ENCODE results near the gene LRRC38. TPM values are rescaled to one million over a fixed set of nuclear protein-coding genes. Genes with fewer than 3 reads are reported as not detected.

LRRC38 gene
- total and polyA plus RNA-seq, 2 of the 4 experiments (the other 2 are of a cell fraction): not detected

GRCh38 chr1:13536571-13536970 is 22.8 kb upstream of the LRRC38 start:
- no peak overlapping the region for H3K4me3 ChIP-seq (ENCODE audit: insufficient read depth, low read depth, low read length)
- no peaks in the 10 kb centered on the region for H3K79me1 ChIP-seq (ENCODE audit: low read depth in 1 of 2, low read length in 2 of 2)
- CTCF ChIA-PET: no interaction called here
- intact Hi-C loops (cut with micrococcal nuclease): no loop called here
- WGBS, 2 experiments (ENCODE audit: extremely low coverage in 2 of 2, insufficient read length in 1 of 2): no CpG with 5 or more reads among the region's 4 CpGs
- POLR2A ChIA-PET (ENCODE audit: unreplicated experiment): no interaction called here
- H3K14ac ChIP-seq (replicated peaks; ENCODE audit: low read depth, low read length): no peak overlapping the region
- no peak overlapping the region for H3K18ac ChIP-seq (ENCODE audit: low read depth, low read length)
- H3K9me1 ChIP-seq (ENCODE audit: insufficient read depth, low read length): no peaks in the 10 kb centered on the region
- dilution Hi-C loops (cut with HindIII; ENCODE audit: low sequenced_read_pairs, unreplicated experiment): no loop called here
- H3K9me3 ChIP-seq (ENCODE audit: control insufficient read depth, insufficient read depth, low read length): peaks cover 26% of the 10 kb centered on the region
- no peak overlapping the region for H2AK9ac ChIP-seq (replicated peaks; ENCODE audit: low read depth, low read length, poor library complexity)
- no peaks in the 10 kb centered on the region for H4K20me1 ChIP-seq (ENCODE audit: insufficient read depth, low read length)
- H2BK5ac ChIP-seq (ENCODE audit: low read depth, low read length, poor library complexity, severe bottlenecking): no peak overlapping the region
- no peak overlapping the region for H2AFZ ChIP-seq (replicated peaks; ENCODE audit: low read length, poor library complexity)
- no peak overlapping the region for H4K91ac ChIP-seq (ENCODE audit: insufficient read depth, low read depth, low read length)
- H2AK5ac ChIP-seq (ENCODE audit: low read depth, low read length): no peak overlapping the region
- no peak overlapping the region for H3K56ac ChIP-seq (ENCODE audit: extremely low read depth, insufficient read depth, low read length)
- no peak for DNase-seq
- no peak for ATAC-seq (ENCODE audit: low read depth)
- TF ChIP-seq MAFK (IDR thresholded peaks at IDR 0.05; ENCODE audit: low read depth, low read length): no peak
- TF ChIP-seq RFX5 (IDR thresholded peaks at IDR 0.05; ENCODE audit: low read depth, low read length): no peak
- no peak for TF ChIP-seq RAD21 (IDR thresholded peaks at IDR 0.05; ENCODE audit: low read length)
- no peak for TF ChIP-seq SMC3 (IDR thresholded peaks at IDR 0.05; ENCODE audit: low read depth, low read length)
- no peak for TF ChIP-seq NFE2L2 (IDR thresholded peaks at IDR 0.05; ENCODE audit: low read depth, low read length)
- no peak for TF ChIP-seq RCOR1 (IDR thresholded peaks at IDR 0.05; ENCODE audit: insufficient replicate concordance, low read length)
- no peak for TF ChIP-seq CTCF (conservative IDR thresholded peaks at IDR 0.05; ENCODE audit: low read depth, low read length)
- TF ChIP-seq MXI1 (IDR thresholded peaks at IDR 0.05; ENCODE audit: borderline replicate concordance, low read depth, low read length): no peak
- TF ChIP-seq BHLHE40 (IDR thresholded peaks at IDR 0.05; ENCODE audit: low read depth, low read length): no peak
- no peak for TF ChIP-seq POLR2A (IDR thresholded peaks at IDR 0.05; ENCODE audit: low read depth, low read length)
- no peak for TF ChIP-seq MAZ (IDR thresholded peaks at IDR 0.05; ENCODE audit: borderline replicate concordance, low read depth, low read length)
- TF ChIP-seq, protein P1, sequence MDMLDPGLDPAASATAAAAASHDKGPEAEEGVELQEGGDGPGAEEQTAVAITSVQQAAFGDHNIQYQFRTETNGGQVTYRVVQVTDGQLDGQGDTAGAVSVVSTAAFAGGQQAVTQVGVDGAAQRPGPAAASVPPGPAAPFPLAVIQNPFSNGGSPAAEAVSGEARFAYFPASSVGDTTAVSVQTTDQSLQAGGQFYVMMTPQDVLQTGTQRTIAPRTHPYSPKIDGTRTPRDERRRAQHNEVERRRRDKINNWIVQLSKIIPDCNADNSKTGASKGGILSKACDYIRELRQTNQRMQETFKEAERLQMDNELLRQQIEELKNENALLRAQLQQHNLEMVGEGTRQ (IDR thresholded peaks at IDR 0.05; ENCODE audit: low read depth, low read length): no peak
- TF ChIP-seq FOS (IDR thresholded peaks at IDR 0.05; ENCODE audit: low read depth, low read length): no peak
- TF ChIP-seq CEBPB (IDR thresholded peaks at IDR 0.05; ENCODE audit: low read depth, low read length): no peak
- no peak for TF ChIP-seq CHD1 (IDR thresholded peaks at IDR 0.05; ENCODE audit: low read depth, low read length)
- TF ChIP-seq, protein P2, sequence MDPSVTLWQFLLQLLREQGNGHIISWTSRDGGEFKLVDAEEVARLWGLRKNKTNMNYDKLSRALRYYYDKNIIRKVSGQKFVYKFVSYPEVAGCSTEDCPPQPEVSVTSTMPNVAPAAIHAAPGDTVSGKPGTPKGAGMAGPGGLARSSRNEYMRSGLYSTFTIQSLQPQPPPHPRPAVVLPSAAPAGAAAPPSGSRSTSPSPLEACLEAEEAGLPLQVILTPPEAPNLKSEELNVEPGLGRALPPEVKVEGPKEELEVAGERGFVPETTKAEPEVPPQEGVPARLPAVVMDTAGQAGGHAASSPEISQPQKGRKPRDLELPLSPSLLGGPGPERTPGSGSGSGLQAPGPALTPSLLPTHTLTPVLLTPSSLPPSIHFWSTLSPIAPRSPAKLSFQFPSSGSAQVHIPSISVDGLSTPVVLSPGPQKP (IDR thresholded peaks at IDR 0.05; ENCODE audit: borderline replicate concordance, low read depth, low read length): no peak
- in situ Hi-C loops (cut with MboI; ENCODE audit: low sequenced_read_pairs): no loop called here
- no peak overlapping the region for H4K5ac ChIP-seq (ENCODE audit: low read depth, low read length)
- no peak overlapping the region for H3K23ac ChIP-seq (ENCODE audit: low read depth, low read length)
- no peak overlapping the region for H3K9ac ChIP-seq (ENCODE audit: low read depth, low read length)
- H3K36me3 ChIP-seq (ENCODE audit: control insufficient read depth, insufficient read depth, low read length): no peaks in the 10 kb centered on the region
- no peak overlapping the region for H3K4me2 ChIP-seq (ENCODE audit: low read depth, low read length)
- no peak overlapping the region for H2BK20ac ChIP-seq (ENCODE audit: low read depth, low read length)
- no peak overlapping the region for H3K27ac ChIP-seq (ENCODE audit: insufficient read depth, low read length)
- no TSS peak for BruUV-seq (replicated peaks)
- H2BK15ac ChIP-seq (ENCODE audit: low read depth, low read length): no peak overlapping the region
- H4K8ac ChIP-seq (ENCODE audit: low read depth in 2 of 2, low read length in 2 of 2): no peak overlapping the region
- H3K4me1 ChIP-seq (ENCODE audit: control insufficient read depth, insufficient read depth, low read length): no peaks in the 10 kb centered on the region
- no peak overlapping the region for H3K4ac ChIP-seq (ENCODE audit: low read depth, low read length)
- H2BK120ac ChIP-seq (ENCODE audit: low read depth, low read length): no peak overlapping the region
- no peaks in the 10 kb centered on the region for H3K27me3 ChIP-seq (ENCODE audit: control insufficient read depth, insufficient read depth, low read length)
